K562 (cell line): ENCODE results near the gene ZCCHC8. TPM values are rescaled to one million over a fixed set of nuclear protein-coding genes. Genes with fewer than 3 reads are reported as not detected.

ENCODE experiments used
- ATAC-seq: fragments of 200-7000 bp; cut with Tn5 transposase; 3 replicates; pipeline ENCODE4 v1.9.1; 2020; ENCODE audit warnings: moderate library complexity
- BruUV-seq: library from RNA; stranded (reverse); fragments of 400-500 nt; replicated peaks from 2 replicates; lab custom pipeline; 2021; lab: Mats Ljungman, UMichigan
- CTCF ChIA-PET: fragments of 300-600 bp; formaldehyde crosslinking; extraction: SDS; loops from one replicate; lab custom pipeline; 2021; ENCODE audit warnings: low intra/inter-chr PET ratio; lab: Yijun Ruan, JAX
- POLR2A ChIA-PET: fragments of 300-600, 350-650 bp; sonication (Branson Sonifier 250); formaldehyde crosslinking; extraction: SDS; loops from one replicate; lab custom pipeline; 2021; ENCODE audit warnings: antibody characterized with exemption, inconsistent platforms; lab: Yijun Ruan, JAX
- DNase-seq, 4 experiments: peaks; one replicate each; pipeline versions ENCODE4 v3.0.0 to v3.0.0-alpha.2; 2011 to 2018; ENCODE audit warnings: low spot score in 3 of 4, mixed read lengths in 3 of 4; ENCODE audit errors: extremely low read depth in 1 of 4
- FAIRE-seq: peaks from 2 replicates; lab custom pipeline; 2011; peaks lifted over from hg19 to GRCh38; lab: Jason Lieb, UNC
- H2AFZ ChIP-seq: 2 replicates; pipeline ENCODE4 v1.6.0; 2011; ENCODE audit warnings: low read depth, low read length, control low read depth, inconsistent platforms
- H3K27ac ChIP-seq: fragments of 200-600 bp; 3 replicates; pipeline ENCODE4 v1.8.0; 2011; ENCODE audit warnings: low read depth, mild to moderate bottlenecking, control low read depth, inconsistent platforms, low read length, moderate library complexity, mixed read lengths; ENCODE audit errors: extremely low read depth
- H3K27me3 ChIP-seq, 2 experiments: fragments of 300-600 bp in 1 of 2; 2 replicates in 1 of 2; 3 replicates in 1 of 2; pipeline versions ENCODE4 v1.6.0 to v1.8.0; 2011; ENCODE audit warnings: inconsistent platforms in 2 of 2, low read length in 2 of 2, mild to moderate bottlenecking in 1 of 2, mixed read lengths in 1 of 2, moderate library complexity in 1 of 2; ENCODE audit not compliant: control insufficient read depth in 2 of 2, insufficient read depth in 2 of 2
- H3K36me3 ChIP-seq: fragments of 300-600 bp; 3 replicates; pipeline ENCODE4 v1.8.0; 2011; ENCODE audit warnings: mild to moderate bottlenecking, low read length, inconsistent platforms; ENCODE audit not compliant: control insufficient read depth, insufficient read depth
- H3K4me1 ChIP-seq, 2 experiments: fragments of 200-600 bp in 1 of 2; replicated peaks in 1 of 2; 2 replicates in 1 of 2; 3 replicates in 1 of 2; pipeline versions ENCODE4 v1.5.1 to v1.8.0; 2011; ENCODE audit warnings: inconsistent platforms in 2 of 2, low read length in 2 of 2, mild to moderate bottlenecking in 1 of 2, mixed read lengths in 1 of 2, moderate library complexity in 1 of 2; ENCODE audit not compliant: control insufficient read depth in 2 of 2, insufficient read depth in 2 of 2
- H3K4me2 ChIP-seq: 2 replicates; pipeline ENCODE4 v1.6.1; 2011; ENCODE audit warnings: low read length, control low read depth, inconsistent platforms, mixed read lengths; ENCODE audit not compliant: insufficient read depth
- H3K4me3 ChIP-seq: fragments of 200-600 bp; sonication (generic), shearing (Covaris generic); 2 replicates; pipeline ENCODE4 v1.5.1; 2016; ENCODE audit warnings: control low read depth, inconsistent platforms
- H3K79me2 ChIP-seq: fragments of 200-600 bp; 3 replicates; pipeline ENCODE4 v1.8.0; 2011; ENCODE audit warnings: low read length, inconsistent platforms; ENCODE audit not compliant: control insufficient read depth, insufficient read depth
- H3K9ac ChIP-seq, 2 experiments: 2 replicates each; pipeline versions ENCODE4 v1.6.0 to v1.6.1; 2011; ENCODE audit warnings: low read depth in 2 of 2, low read length in 2 of 2, control low read depth in 1 of 2, inconsistent platforms in 1 of 2, mild to moderate bottlenecking in 1 of 2, mixed read lengths in 1 of 2; ENCODE audit not compliant: insufficient read depth in 1 of 2
- H3K9me1 ChIP-seq: one replicate; pipeline ENCODE4 v1.6.0; 2011; ENCODE audit warnings: inconsistent platforms, mild to moderate bottlenecking, low read length, moderate library complexity; ENCODE audit not compliant: control insufficient read depth, insufficient read depth
- H3K9me3 ChIP-seq: replicated peaks from 2 replicates; pipeline ENCODE4 v1.5.1; 2011; ENCODE audit warnings: low read depth, low read length, inconsistent platforms; ENCODE audit not compliant: control insufficient read depth, insufficient read depth
- H4K20me1 ChIP-seq: replicated peaks from 2 replicates; pipeline ENCODE4 v1.6.1; 2011; ENCODE audit warnings: low read length, inconsistent platforms, mixed read lengths; ENCODE audit not compliant: control insufficient read depth, insufficient read depth
- E2F4 ChIP-seq: sonication (generic); formaldehyde crosslinking; IDR thresholded peaks from 2 replicates; pipeline ENCODE4 v1.8.0; 2022; ENCODE audit warnings: mild to moderate bottlenecking, low read depth, missing genetic modification reagents
- E2F8 ChIP-seq: fragments of 450-650 bp; IDR thresholded peaks from 2 replicates; pipeline ENCODE4 v1.7.1; 2018; ENCODE audit warnings: mild to moderate bottlenecking, low read depth; ENCODE audit not compliant: partially characterized antibody
- ELK3 ChIP-seq: fragments of 450-650 bp; formaldehyde crosslinking; IDR thresholded peaks from 2 replicates; pipeline ENCODE4 v1.4.0; 2020; ENCODE audit warnings: mild to moderate bottlenecking
- EZH2 ChIP-seq: IDR thresholded peaks from 2 replicates; pipeline ENCODE4 v1.6.1; 2012; ENCODE audit warnings: low read depth, mild to moderate bottlenecking, inconsistent platforms, low read length, borderline replicate concordance
- SMARCA5 ChIP-seq: fragments of 450-650 bp; IDR thresholded peaks from 2 replicates; pipeline ENCODE4 v1.6.1; 2016
- SNAPC5 ChIP-seq: fragments of 250-450 bp; sonication (Bioruptor Pico); IDR thresholded peaks from 2 replicates; pipeline ENCODE4 v1.8.0; 2021; ENCODE audit warnings: moderate library complexity, mild to moderate bottlenecking, inconsistent platforms
- STAT5B ChIP-seq: fragments of 250-450 bp; sonication (Bioruptor Pico); IDR thresholded peaks from 2 replicates; pipeline ENCODE4 v1.8.0; 2021; ENCODE audit warnings: mild to moderate bottlenecking, inconsistent platforms
- WHSC1 ChIP-seq: IDR thresholded peaks from one replicate; pipeline ENCODE4 v1.6.1; 2012; ENCODE audit warnings: low read length, control low read depth, inconsistent platforms
- ZNF431 ChIP-seq: sonication (generic); formaldehyde crosslinking; IDR thresholded peaks from 2 replicates; pipeline ENCODE4 v1.8.0; 2022; ENCODE audit warnings: mild to moderate bottlenecking, missing genetic modification reagents
- WGBS: fragments of 100-300 bp; shearing (Covaris generic); methylation state at CpG from one replicate; pipeline ENCODE4 v1.1.6; 2016; ENCODE audit warnings: low coverage, mixed read lengths; ENCODE audit not compliant: insufficient coverage; ENCODE audit errors: missing lambda C conversion rate; 5-methylcytosine and 5-hydroxymethylcytosine counted together
- in situ Hi-C: fragments of 300-500 bp; cut with MboI; formaldehyde crosslinking; loops from 4 replicates; pipeline ENCODE4 v1.15.0; 2018; ENCODE audit warnings: inconsistent platforms, mixed read lengths
- intact Hi-C: fragments of 100-400 bp; cut with micrococcal nuclease; formaldehyde crosslinking; loops from 2 replicates; pipeline ENCODE4 v1.14.2; 2022
- polyA plus RNA-seq, 8 experiments: library from polyadenylated mRNA; depleted of rRNA in 4 of 8; stranded (reverse) in 5 of 8; unstranded in 3 of 8; fragments of >200 nt; fragmentation: Nextera tagmentation in 2 of 8; fragmentation: Illumina TruSeq in 1 of 8; extraction: Ambion mirVana in 2 of 8; extraction: Trizol in 1 of 8; gene quantifications; 2 replicates each; pipeline versions ENCODE4 v1.2.1 to v1.2.3, GENCODE V29; 2011 to 2014; ENCODE audit warnings: inconsistent platforms in 1 of 8, missing spikeins in 1 of 8
- total RNA-seq, 7 experiments: library from RNA; depleted of rRNA in 6 of 7; stranded (reverse); fragments of >200 nt in 6 of 7; fragmentation: Illumina TruSeq in 2 of 7; extraction: Trizol in 2 of 7; gene quantifications; 2 replicates each; pipeline versions ENCODE4 v1.2.1 to v1.2.3, GENCODE V29; 2011 to 2021; ENCODE audit warnings: low replicate concordance in 1 of 7

Gene ZCCHC8
- total and polyA plus RNA-seq, 9 of the 15 experiments (the other 6 are each of a cell fraction or from before 2014, with no cell fraction given), result 14.8 to 50.9 (median 34.1) TPM

- no peaks in the 10 kb centered on the region for H3K9me1 ChIP-seq
- no peak overlapping the region for H3K4me2 ChIP-seq
- in situ Hi-C loops, result no loop called here
- no peak overlapping the region for H3K9ac ChIP-seq
- no peak overlapping the region for H3K27ac ChIP-seq
- H3K27me3 ChIP-seq, result no peaks in the 10 kb centered on the region
- BruUV-seq, result no TSS peak
- no peaks in the 10 kb centered on the region for H3K4me1 ChIP-seq
- H3K79me2 ChIP-seq, result no peaks in the 10 kb centered on the region
- no peaks in the 10 kb centered on the region for H3K9me3 ChIP-seq
- intact Hi-C loops, result no loop called here
- H3K4me3 ChIP-seq, result no peak overlapping the region
- ATAC-seq (no peak), DNase-seq (no peak), FAIRE-seq (no peak)
- peaks cover 83% of the 10 kb centered on the region for H3K36me3 ChIP-seq
- no peaks in the 10 kb centered on the region for H4K20me1 ChIP-seq
- TF ChIP-seq WHSC1 (no peak), SNAPC5 (CRISPR knock-in tag) (no peak), E2F4 (CRISPR knock-in tag) (no peak), ZNF431 (CRISPR knock-in tag) (no peak), EZH2 (no peak), E2F8 (no peak), ELK3 (CRISPR knock-in tag) (no peak), SMARCA5 (no peak), STAT5B (no peak)
- POLR2A ChIA-PET, result no interaction called here
- CTCF ChIA-PET, result no interaction called here
- no peak overlapping the region for H2AFZ ChIP-seq
- WGBS, result 94% methylated on average over 2 of the region's 2 CpGs
Observed at GRCh38 chr12:122545855-122546254, 45.1 kb upstream of the ZCCHC8 start.
